ENCODE data around the gene ATP13A4.

DNA sequence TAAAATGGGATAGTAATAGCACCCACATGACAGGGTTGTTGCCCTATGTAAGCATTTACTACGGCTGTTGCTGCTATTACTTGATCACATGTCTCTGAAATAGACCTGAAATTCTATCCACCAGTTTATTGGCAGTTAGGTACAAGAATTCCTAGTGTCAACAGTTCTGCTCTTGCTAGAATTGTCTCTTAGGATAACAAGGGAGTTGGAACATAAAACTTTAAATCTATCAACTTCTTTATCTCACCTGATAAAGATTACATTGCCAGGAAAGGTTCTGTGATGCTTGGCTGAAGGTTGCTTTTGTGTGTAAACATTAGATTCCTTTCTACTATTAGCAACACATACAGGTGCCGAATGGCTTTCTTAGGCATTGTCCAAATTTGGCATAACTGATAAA lies 38.7 kb downstream of the ATP13A4 start:
- TF ChIP-seq SP1 (IDR thresholded peaks at IDR 0.05) = no peak
- TF ChIP-seq, protein P1, sequence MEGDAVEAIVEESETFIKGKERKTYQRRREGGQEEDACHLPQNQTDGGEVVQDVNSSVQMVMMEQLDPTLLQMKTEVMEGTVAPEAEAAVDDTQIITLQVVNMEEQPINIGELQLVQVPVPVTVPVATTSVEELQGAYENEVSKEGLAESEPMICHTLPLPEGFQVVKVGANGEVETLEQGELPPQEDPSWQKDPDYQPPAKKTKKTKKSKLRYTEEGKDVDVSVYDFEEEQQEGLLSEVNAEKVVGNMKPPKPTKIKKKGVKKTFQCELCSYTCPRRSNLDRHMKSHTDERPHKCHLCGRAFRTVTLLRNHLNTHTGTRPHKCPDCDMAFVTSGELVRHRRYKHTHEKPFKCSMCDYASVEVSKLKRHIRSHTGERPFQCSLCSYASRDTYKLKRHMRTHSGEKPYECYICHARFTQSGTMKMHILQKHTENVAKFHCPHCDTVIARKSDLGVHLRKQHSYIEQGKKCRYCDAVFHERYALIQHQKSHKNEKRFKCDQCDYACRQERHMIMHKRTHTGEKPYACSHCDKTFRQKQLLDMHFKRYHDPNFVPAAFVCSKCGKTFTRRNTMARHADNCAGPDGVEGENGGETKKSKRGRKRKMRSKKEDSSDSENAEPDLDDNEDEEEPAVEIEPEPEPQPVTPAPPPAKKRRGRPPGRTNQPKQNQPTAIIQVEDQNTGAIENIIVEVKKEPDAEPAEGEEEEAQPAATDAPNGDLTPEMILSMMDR (IDR thresholded peaks at IDR 0.05; ENCODE audit: low read depth, low read length, missing input control) = no peak
